Activated CD8-positive, alpha-beta memory T cell treated with anti-CD3 and anti-CD28 coated beads, Interleukin-2, amount 50 U/mL, for 1 hour (primary cell): Measurements from ENCODE around the gene TSACC.

Experiments used
- DNase-seq: peaks from one replicate; pipeline ENCODE4 v3.0.0-alpha.2; 2020; ENCODE audit errors: extremely low read depth

Gene TSACC

DNA sequence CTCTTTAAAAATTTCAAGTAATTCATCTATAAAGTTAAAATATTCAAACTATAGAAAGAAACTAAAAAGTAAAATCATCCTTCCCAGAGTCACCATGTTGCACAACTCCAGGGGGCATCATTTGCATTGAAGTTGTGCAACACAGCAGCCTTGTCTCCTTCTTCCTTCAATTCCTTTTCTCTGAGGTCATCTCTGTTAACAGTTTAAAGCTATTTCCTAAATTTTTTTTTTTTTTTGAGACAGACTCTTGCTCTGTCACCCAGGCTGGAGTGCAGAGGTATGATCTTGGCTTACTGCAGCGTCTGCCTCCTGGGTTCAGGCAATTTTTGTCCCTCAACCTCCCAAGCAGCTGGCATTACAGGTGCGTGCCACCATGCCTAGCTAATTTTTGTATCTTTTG lies 37.8 kb downstream of the TSACC start:
- DNase-seq = no peak

- no peak for DNase-seq
Measured at GRCh38 chr1:156376958-156377919, 38.9 kb downstream of the TSACC start.

DNA sequence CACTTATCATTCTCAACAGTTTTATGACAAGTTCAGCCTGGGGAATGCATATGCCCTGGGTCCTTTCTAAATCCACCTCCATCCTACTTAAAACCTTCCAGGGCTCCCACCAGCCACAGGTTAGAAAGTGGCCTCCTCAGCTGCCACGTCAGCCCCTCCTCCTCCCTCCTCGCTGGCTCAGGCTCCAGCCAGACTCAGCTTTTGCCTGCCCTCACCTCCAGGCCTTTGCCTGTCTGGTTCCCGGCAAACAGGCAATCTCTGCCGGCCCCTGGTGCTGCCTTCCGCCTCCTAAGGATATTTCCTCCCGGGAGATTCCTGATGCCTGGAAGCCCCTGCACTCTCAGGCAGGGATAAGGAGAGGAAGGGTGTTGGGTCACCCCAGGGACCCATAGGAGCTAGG lies 40.2 kb downstream of the TSACC start:
- no peak for DNase-seq

- DNase-seq = no peak
Measured at GRCh38 chr1:156379420-156380165, 41.3 kb downstream of the TSACC start.

- DNase-seq = no peak
Measured at GRCh38 chr1:156382561-156382960, 44.2 kb downstream of the TSACC start.

- no peak for DNase-seq
Measured at GRCh38 chr1:156383023-156383422, 44.7 kb downstream of the TSACC start.

DNA sequence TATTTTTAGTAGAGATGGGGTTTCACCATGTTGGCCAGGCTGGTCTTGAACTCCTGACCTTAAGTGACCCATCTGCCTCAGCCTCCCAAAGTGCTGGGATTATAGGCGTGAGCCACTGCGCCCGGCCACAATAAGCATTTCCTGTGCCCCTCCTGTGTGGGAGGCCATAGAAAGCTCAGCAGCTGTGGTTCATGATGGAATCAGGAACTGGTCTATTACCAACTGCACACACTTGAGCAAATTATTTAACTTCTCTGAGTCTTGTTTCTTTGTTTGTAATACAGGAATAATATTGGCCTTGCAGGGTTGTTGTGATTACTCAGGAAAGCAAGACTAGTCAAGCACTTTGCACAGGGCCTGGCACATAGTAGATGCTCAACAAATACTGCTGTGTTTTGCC lies 45.7 kb downstream of the TSACC start:
- no peak for DNase-seq

DNA sequence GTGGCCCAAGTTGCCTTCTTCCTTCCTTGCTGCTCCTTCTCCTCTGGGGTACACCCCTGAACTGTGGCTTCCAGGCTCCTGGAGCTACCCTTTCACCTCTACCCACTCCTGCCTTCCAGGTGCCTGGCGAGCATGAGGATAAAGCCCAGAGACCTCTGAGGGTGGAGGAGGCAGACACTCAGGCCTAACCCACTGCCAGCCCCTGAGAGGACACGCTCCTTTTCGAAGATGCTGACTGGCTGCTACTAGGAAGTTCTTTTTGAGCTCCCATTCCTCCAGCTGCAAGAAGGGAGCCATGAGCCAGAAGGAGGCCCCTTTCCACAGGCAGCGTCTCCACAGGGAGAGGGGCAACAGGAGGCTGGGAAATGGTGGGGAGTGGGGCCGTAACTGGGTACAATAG lies 46.3 kb downstream of the TSACC start:
- no peak for DNase-seq

DNA sequence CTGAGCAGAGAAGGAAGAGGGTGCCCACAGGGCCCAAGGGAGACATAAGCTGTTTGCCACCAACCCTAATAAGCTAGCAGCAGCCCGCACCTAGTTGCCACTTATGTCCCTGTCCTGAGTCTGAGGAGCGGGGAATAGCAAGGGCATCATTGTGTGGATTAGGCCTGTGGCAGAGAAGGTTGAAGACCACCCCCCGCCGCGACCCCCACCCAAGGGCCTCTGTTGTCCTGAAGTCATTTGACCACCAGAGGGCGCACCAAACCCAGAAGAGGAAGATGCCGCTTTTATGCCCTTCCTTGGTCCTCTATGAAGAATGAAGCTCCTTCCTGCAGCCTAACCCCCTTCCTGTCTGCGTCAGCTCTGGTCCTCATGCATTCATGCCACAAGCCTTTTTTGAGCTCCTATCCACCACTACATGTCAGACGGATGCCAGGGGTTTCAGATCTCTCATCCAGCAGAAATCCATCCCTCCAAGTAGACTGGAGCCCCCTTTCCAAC lies 47.3 kb downstream of the TSACC start:
- DNase-seq = peak; percentile 59

- DNase-seq = no peak
Measured at GRCh38 chr1:156386134-156386901, 48.0 kb downstream of the TSACC start.

DNA sequence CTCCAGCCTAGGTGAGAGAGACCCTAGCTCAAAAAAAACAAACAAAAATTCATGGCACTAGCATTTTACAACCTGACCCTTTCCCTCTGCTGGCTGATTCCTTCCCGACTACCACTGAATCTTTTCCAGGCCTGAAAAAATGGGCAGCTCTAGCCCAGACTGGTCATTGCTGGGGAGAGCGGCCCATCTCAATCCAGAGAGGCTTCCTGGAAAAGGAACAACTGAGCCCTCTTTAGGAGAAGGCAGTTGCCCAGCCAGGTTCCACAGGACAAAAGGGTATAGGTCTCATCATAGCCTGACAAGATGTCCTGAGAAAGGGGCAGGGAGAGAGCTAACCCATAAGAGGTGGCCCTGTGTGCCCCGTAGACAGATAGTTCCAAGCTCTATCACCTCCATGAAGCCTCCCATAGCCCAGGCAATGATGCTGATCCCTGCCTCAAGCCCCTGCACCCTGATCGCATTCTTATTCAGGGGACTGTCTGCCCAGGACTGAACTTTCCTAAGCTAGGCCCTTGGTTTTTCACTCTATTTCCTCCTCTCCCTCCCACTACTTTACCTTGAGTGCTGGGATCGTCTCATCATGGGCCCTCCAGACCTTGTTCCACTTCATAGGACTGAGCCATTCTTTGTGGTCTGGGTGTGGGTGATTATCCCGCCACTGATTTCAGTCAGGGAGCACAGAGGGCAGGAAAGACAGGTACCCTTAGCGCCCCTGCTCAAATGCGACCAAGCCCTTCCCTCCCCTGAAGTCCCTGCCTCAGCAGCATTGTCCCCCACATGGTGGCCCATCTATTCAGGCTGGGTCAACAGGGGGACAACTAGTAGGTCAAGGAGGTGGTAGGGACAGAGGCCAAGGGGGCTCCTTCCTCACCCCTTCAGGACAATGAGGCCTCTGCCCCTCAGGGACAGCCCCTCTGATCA lies 48.9 kb downstream of the TSACC start:
- DNase-seq = no peak

- DNase-seq = no peak
Measured at GRCh38 chr1:156387870-156388173, 49.5 kb downstream of the TSACC start.

DNA sequence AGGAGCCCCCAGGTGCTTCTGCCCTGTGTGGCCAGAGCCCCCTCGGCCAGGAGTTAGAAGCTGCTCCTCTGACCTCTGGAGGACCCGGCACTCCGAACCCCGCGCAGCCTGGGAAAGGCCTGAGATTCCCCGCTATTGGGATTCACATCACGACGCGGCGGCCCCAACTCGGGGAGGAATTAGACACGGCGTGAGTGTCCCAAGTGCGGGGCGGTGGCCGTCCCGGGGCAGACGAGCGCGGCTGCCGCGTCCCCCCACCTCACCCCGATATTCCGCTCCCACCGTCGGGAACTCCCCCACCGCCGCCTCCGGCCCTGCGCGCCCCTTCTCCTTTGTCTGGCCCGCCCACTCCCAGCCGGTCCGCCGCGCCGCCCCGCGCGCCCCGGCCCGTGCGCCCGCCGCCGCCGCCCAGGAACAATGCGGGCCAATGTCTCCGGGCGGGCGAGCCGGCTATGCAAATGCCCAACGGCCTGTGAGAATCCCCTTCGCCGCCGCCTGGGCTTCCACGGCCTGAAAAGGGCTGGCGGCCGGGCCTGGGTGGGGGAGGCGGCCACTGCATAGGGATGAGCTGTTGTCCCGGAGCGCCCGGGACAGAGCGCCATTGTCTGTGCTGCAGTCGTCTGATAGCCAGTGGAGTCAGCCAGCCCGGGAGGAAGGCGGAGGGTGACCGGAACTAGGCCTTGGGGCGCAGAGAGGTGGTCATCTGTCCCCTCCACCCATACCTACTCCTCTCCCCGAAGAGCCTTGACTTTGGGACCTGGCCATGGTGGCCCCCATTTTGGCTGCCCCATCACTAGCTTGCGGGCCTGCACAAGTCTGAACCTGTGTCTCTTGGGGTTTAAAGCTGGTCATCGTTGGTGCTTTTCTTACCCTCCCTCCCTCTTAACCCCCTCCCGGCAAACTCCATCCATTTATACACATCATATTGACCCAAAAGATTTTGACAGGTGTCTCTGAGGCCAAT lies 50.1 kb downstream of the TSACC start:
- DNase-seq = no peak

DNA sequence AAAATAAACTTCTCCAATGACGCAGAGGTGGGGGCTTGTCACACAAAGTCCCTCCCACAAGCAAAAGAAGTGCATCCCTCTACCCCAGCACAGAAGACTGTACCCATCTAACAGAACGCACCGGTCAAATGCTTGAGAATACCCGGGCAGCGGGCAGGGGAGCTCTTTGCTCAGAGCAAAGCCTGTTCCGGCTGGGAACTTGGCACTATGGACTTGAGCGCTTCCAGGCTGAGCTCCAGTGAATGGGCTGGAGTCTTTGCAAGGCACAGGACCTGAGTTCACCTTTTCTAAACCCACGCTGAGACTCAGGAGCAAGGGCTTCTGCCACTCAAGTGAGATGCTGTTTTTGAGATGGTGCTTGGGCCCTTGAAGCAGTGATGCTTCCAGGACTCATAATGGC lies 51.0 kb downstream of the TSACC start:
- no peak for DNase-seq

DNA sequence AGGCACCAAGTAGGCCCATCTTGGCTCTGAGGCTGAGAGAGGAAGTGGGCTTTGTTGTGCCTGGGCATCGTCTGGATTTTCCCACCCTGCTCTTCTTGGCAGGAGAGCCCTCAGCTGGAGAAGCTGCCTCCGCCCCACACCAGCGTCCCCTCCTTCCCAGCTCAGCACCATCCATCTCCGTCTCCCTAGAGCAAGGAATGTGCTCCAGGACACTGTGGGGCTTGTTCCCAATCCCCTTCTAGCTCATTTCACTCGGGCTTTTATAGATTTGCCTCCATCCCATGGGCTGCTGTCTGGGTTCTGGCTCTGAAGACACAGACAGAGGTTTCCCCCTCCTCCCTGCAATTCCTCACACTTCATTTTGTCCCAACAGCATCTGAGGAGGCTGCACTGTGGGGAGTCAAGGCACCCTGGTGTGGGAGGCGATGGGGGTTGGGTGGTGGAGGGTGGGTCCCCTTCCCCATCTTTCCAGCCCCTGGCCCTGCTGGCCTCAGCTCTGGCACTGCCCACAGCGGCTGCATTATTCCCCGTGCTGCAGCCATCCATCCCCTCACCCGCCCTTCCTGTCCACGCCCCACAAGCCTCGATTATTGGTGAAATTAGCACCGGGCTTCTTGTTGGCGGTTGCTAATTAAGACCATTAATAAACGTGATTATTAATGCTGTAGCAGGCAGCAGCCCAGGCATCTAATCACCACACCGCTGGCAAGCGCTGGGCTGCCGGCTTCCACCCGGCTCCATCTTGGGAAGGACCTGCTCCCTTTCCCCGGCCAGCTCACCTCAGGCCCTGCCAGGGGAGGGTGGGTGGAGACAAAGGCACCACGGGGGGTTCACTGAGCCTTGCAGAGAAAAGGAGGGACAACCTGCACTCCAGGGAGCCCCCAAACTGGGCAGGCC lies 52.4 kb downstream of the TSACC start:
- no peak for DNase-seq

DNA sequence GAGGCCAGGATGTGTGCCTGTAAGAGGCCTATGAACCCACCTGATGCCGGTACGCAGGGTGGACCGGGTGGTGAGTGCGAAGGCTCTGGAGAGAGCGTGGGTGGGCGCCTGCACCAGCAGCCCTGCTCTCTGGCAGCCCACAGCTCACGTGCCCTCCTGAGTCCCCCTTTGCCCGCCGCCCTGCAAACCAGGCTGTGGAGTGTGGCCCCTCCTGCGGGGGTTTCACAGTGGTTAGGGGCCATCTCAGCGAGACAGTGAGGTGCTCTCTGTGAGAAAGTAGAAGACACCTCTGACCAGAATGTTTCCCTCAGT lies 53.0 kb downstream of the TSACC start:
- DNase-seq = no peak

DNA sequence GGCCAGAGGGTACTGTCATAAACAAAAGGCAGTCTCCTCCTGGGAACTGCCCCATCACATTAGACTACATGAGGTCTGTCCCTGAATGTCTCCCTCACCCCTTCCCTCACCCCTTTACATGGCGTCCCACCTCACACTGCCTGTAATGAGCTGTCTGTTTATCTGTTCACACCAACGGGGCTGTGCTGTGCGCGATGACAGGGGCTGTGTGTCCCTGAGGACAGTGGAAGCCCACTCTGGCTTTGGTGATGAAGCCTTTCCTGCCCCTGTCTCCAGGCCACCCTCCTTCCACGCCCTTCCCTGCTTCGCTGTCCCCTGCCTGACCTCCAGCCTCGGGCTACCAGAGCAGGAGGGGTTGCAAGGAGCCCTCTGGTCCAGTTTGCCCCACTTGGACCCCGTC lies 53.4 kb downstream of the TSACC start:
- DNase-seq = no peak

- DNase-seq = no peak
Measured at GRCh38 chr1:156392452-156392853, 54.1 kb downstream of the TSACC start.

DNA sequence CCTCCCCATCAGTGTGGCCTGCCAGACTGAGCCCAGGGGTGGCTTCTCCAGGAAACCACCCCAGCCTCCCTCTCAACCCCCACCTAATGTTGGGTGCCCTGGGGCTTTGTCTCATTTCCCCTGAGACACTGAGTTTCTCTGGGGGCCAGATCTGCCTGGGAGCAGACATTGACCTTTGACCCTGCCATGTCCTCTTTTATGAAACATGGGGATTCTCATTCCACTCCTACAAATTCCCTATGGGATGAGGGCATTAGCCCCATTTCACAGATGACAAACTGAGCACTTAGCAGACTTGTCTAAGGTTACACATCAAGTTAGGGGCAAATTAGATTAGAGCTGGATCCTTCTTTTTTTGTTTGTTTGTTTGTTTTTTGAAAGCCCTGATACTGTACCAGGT lies 54.8 kb downstream of the TSACC start:
- DNase-seq = no peak
